ENCODE measurements around the gene AGAP1. TPM values are rescaled to one million over a fixed set of nuclear protein-coding genes. Genes with fewer than 3 reads are reported as not detected.

Gene AGAP1
- polyA plus RNA-seq, 1 experiment: 12.4 TPM

DNA sequence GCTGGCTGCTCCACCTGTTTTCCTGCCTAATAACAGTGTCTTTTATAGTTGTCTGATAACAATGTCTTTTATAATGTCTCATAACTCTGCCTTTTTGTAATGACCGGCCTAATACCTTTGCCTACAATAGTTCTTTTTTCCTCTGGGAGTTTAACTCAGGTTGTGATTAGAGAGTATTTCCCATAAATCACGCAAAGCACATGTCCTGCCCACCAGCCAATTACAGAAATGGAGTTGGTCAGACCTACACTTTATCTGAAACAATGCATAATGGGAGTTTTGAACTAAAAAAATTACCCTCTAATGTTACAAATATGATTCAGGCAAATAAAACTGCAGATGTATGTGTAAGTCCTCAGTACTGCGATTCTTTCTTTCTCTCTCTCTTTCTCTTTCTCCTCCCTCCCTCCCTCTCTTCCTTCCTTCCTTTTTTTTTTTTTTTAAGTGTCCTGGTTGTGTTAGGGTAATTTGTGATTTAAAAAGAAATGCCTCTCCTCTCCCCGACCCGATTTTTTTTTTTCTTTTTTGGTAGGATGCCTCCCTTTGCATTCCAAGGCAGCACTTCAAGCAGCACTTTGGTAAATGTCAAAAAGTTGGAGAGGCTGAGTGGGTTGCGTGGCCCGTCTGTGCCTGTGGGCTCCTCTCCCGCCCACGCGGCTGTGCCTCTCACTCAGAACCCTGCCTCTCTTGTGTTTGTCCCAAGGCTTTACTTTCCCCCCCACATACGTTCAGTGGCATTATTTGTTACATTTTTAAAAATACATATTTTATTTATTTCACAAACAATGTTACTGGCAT is 147.3 kb downstream of the AGAP1 start:
- CTCF ChIA-PET: interaction anchor here (1.2 kb wide), 1 partner anchor 19 kb away, joined by 3 read pairs; no protein-coding TSS in a partner anchor
- H3K27ac ChIP-seq (ENCODE audit: low read depth, low read length): peak overlapping the region; percentile 73
- TF ChIP-seq, protein P1, sequence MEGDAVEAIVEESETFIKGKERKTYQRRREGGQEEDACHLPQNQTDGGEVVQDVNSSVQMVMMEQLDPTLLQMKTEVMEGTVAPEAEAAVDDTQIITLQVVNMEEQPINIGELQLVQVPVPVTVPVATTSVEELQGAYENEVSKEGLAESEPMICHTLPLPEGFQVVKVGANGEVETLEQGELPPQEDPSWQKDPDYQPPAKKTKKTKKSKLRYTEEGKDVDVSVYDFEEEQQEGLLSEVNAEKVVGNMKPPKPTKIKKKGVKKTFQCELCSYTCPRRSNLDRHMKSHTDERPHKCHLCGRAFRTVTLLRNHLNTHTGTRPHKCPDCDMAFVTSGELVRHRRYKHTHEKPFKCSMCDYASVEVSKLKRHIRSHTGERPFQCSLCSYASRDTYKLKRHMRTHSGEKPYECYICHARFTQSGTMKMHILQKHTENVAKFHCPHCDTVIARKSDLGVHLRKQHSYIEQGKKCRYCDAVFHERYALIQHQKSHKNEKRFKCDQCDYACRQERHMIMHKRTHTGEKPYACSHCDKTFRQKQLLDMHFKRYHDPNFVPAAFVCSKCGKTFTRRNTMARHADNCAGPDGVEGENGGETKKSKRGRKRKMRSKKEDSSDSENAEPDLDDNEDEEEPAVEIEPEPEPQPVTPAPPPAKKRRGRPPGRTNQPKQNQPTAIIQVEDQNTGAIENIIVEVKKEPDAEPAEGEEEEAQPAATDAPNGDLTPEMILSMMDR (IDR thresholded peaks at IDR 0.05; ENCODE audit: low read depth, low read length): no peak
- POLR2A ChIA-PET: no interaction called here
- peak overlapping the region; percentile 10 for H3K4me3 ChIP-seq (ENCODE audit: low read depth, low read length)
- H3K27me3 ChIP-seq (ENCODE audit: control insufficient read depth, insufficient read depth, low read length): no peaks in the 10 kb centered on the region
- no peak for DNase-seq (ENCODE audit: low read depth, low spot score)
- no peaks in the 10 kb centered on the region for H3K9me3 ChIP-seq (ENCODE audit: control insufficient read depth, insufficient read depth, low read length)

DNA sequence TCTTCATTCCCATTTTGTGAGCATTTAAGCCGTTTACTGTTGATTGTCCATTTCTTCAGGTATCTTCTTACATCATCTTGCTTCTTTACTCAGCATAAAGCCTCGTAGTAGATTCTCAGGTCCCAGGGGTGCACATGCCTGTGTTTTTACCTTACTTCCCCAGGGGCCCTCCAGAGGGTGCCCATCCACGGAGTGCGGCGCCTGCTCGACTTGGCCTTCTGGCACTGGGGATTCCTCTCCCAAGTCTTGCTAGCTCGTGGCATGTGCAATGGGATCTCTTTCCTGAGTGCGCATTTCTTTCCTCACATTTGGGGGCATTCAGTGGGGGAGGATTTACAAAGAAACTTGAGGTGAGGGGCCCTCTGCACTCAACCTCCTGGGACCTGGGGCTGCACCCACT is 148.1 kb downstream of the AGAP1 start:
- POLR2A ChIA-PET: interaction anchor here (0.8 kb wide), 1 partner anchor 32 kb away, joined by 4 read pairs; no protein-coding TSS in a partner anchor
- CTCF ChIA-PET: interaction anchor here (1.0 to 1.2 kb wide), 3 partner anchors 20 to 46 kb away, joined by 3 to 4 read pairs (median 4); no protein-coding TSS in a partner anchor
- TF ChIP-seq, protein P1 (IDR thresholded peaks at IDR 0.05; ENCODE audit: low read depth, low read length): 0 out of 2 replicates have a peak, but pooled peaks have one; percentile 3
- Histone ChIP-seq H3K27ac (ENCODE audit: low read depth, low read length) (peak overlapping the region; percentile 69), H3K4me3 (ENCODE audit: low read depth, low read length) (no peak overlapping the region), H3K9me3 (ENCODE audit: control insufficient read depth, insufficient read depth, low read length) (no peaks in the 10 kb centered on the region), H3K27me3 (ENCODE audit: control insufficient read depth, insufficient read depth, low read length) (no peaks in the 10 kb centered on the region)
- no peak for DNase-seq (ENCODE audit: low read depth, low spot score)

DNA sequence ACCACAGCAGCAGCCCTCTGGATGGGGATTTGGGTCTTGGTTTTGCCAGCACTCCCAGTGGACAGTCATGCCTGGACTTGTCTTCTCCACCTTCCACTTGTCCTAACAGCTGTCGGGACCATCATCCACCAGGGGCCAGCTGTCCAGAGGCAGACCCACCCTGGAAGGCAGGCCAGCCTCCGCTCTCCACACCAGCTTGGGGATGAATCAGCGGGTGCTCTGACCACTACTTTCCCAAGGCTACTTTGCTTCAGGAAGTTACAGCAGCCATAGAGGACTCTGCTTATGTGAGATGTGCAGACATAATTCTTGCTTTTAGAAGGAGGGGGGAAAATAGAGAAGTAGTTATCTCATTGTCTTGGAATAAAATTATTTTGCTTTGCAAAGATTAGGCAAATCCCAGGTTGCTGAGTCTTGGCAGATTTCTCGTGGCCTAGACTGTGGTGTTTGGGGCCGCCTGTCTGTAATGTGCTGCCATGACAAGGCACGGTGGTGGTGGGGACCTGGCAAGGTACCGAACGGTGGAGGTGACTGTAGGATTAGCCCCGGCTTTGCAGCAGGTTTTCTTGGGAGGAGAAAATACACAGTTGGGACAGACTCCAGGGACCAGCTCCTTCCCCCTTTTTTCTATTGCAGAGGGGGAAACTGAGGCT is 148.7 kb downstream of the AGAP1 start:
- peak overlapping the region; percentile 69 for H3K27ac ChIP-seq (ENCODE audit: low read depth, low read length)
- CTCF ChIA-PET: interaction anchor here (0.7 to 1.2 kb wide), 5 partner anchors 21 to 119 kb away, joined by 3 to 4 read pairs (median 3); no protein-coding TSS in a partner anchor
- no peak overlapping the region for H3K4me3 ChIP-seq (ENCODE audit: low read depth, low read length)
- no peaks in the 10 kb centered on the region for H3K27me3 ChIP-seq (ENCODE audit: control insufficient read depth, insufficient read depth, low read length)
- H3K9me3 ChIP-seq (ENCODE audit: control insufficient read depth, insufficient read depth, low read length): no peaks in the 10 kb centered on the region
- TF ChIP-seq, protein P1 (IDR thresholded peaks at IDR 0.05; ENCODE audit: low read depth, low read length): no peak
- DNase-seq (ENCODE audit: low read depth, low spot score): no peak
- POLR2A ChIA-PET: interaction anchor here (0.8 kb wide), 1 partner anchor 33 kb away, joined by 4 read pairs; no protein-coding TSS in a partner anchor

DNA sequence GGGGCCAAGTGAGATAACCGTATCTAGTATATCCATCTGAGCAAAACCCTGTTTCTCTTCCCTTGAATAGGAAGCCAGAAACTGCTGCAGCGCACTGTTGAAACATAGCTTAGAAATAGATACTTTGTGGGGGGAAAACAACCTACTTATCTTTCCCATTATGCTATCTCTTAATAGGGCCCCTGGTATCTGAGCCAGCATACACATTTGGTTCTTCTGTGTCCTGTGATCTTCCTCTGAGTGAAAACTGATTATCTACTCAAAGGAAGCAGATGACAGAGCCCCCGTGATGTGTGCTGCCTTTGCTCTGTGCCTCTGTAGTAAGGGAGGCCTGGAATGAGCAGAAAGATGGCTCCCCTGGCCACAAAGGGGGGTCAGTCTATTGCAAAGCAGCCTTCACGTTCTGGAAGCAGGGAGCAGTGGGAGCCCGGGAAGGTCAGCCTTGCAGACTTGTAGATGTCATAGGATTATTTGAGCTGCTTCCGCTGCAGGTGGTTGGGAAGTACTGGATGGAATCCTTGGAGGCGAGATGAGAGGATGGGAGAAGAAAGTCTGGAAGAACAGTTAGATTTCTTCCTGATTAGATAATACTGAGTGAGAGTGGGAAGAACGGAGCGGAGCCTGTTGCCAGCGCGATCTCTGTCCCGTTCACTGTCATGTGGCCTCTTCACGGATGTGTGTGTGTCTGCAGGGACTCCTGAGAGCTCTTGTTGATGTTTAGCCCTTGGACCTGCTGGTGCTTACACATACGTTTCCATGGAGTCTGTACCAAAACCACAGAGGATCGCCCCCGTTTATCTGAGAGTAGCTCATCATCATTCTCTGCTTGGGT is 150.1 kb downstream of the AGAP1 start:
- ChIA-PET CTCF (no interaction called here), POLR2A (interaction anchor here (0.7 kb wide), 1 partner anchor 503 kb away, joined by 4 read pairs; no protein-coding TSS in a partner anchor)
- H3K27ac ChIP-seq (ENCODE audit: low read depth, low read length): no peak overlapping the region
- no peak overlapping the region for H3K4me3 ChIP-seq (ENCODE audit: low read depth, low read length)
- H3K27me3 ChIP-seq (ENCODE audit: control insufficient read depth, insufficient read depth, low read length): no peaks in the 10 kb centered on the region
- TF ChIP-seq, protein P1 (IDR thresholded peaks at IDR 0.05; ENCODE audit: low read depth, low read length): no peak
- DNase-seq (ENCODE audit: low read depth, low spot score): no peak
- H3K9me3 ChIP-seq (ENCODE audit: control insufficient read depth, insufficient read depth, low read length): no peaks in the 10 kb centered on the region

Data from AG04450 (cell line).